ENCODE results near the gene APH1B.

The APH1B gene

DNA sequence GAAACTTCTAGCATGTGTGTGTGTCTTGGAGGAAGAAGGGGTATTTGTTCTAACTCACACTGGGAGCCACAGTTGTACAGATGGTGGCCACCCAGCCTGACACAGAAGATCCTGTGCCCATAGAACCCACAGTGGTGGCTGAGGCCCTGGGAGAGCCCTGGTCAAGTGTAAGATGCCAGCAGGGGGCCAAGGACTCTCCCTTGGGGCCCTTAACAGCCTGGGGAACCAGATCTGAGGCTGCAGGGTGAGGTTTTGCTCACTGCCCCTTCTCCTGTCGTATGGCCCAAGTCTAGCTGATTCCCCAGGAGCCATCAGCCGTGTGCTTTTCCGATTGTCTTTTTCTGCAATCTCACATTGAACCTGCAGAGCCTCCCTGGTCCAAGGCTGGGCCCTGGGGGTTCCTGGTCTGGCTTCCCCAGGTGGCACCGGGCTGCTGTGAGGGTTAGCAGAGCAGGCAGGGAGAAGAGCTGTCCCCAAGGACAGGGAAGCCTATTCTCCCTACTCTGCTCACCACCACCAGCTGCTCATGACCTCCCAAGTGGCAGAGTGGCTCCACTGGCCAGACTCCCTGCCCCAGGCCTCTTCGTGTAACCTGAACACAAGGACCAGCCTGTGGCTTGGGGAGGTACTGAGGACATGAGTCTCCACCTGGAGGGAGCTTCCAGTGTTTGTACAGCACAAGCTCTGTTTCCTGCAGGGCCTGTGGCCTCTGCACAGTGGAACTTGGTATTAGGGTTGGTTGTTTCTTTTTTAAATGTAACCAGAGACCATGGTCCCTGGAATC, 52.4 kb downstream of the APH1B start:
- Histone ChIP-seq H3K4me3 (IDR thresholded peaks at IDR 0.05; ENCODE audit: insufficient read depth, low read depth, low read length) (no peak overlapping the region), H4K20me1 (ENCODE audit: insufficient read depth) (no peaks in the 10 kb centered on the region), H3K27me3 (ENCODE audit: insufficient read depth, low read depth) (no peaks in the 10 kb centered on the region), H2AFZ (ENCODE audit: low read depth) (no peak overlapping the region), H3K36me3 (ENCODE audit: insufficient read depth) (no peaks in the 10 kb centered on the region), H3K27ac (no peak overlapping the region), H3K4me1 (ENCODE audit: low read depth, poor library complexity, severe bottlenecking) (no peaks in the 10 kb centered on the region), H3K79me2 (ENCODE audit: insufficient read depth, low read depth) (no peaks in the 10 kb centered on the region), H3K9ac (no peak overlapping the region), H3K4me2 (no peak overlapping the region)
- TF ChIP-seq, protein P1, sequence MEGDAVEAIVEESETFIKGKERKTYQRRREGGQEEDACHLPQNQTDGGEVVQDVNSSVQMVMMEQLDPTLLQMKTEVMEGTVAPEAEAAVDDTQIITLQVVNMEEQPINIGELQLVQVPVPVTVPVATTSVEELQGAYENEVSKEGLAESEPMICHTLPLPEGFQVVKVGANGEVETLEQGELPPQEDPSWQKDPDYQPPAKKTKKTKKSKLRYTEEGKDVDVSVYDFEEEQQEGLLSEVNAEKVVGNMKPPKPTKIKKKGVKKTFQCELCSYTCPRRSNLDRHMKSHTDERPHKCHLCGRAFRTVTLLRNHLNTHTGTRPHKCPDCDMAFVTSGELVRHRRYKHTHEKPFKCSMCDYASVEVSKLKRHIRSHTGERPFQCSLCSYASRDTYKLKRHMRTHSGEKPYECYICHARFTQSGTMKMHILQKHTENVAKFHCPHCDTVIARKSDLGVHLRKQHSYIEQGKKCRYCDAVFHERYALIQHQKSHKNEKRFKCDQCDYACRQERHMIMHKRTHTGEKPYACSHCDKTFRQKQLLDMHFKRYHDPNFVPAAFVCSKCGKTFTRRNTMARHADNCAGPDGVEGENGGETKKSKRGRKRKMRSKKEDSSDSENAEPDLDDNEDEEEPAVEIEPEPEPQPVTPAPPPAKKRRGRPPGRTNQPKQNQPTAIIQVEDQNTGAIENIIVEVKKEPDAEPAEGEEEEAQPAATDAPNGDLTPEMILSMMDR (conservative IDR thresholded peaks at IDR 0.05; ENCODE audit: low read depth, low read length) = no peak

DNA sequence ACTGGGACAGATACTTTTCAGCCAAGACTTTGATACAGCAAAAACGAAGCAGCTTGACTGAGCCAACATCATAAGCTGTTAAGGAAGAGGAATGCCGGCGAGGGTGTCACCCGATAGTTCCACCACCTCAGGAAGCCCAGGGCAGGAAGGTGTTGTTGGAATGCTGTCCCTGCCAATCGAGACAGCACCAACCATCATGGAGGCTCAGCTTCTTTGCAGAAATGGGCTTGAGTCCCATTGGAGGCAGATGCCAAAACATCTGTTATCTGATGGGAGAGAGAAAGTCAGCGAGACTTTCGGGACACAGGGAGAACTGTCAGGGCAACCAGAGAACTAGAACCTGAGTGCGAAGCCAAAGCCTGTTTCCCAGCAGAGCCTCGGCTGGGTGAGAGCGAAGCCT, 53.5 kb downstream of the APH1B start:
- Histone ChIP-seq H4K20me1 (ENCODE audit: insufficient read depth) (no peaks in the 10 kb centered on the region), H3K9ac (no peak overlapping the region), H3K27me3 (ENCODE audit: insufficient read depth, low read depth) (no peaks in the 10 kb centered on the region), H3K79me2 (ENCODE audit: insufficient read depth, low read depth) (no peaks in the 10 kb centered on the region), H3K36me3 (ENCODE audit: insufficient read depth) (no peaks in the 10 kb centered on the region), H3K4me2 (no peak overlapping the region), H3K4me1 (ENCODE audit: low read depth, poor library complexity, severe bottlenecking) (no peaks in the 10 kb centered on the region), H2AFZ (ENCODE audit: low read depth) (no peak overlapping the region), H3K27ac (no peak overlapping the region), H3K4me3 (IDR thresholded peaks at IDR 0.05; ENCODE audit: insufficient read depth, low read depth, low read length) (no peak overlapping the region)
- TF ChIP-seq, protein P1 (conservative IDR thresholded peaks at IDR 0.05; ENCODE audit: low read depth, low read length) = no peak

DNA sequence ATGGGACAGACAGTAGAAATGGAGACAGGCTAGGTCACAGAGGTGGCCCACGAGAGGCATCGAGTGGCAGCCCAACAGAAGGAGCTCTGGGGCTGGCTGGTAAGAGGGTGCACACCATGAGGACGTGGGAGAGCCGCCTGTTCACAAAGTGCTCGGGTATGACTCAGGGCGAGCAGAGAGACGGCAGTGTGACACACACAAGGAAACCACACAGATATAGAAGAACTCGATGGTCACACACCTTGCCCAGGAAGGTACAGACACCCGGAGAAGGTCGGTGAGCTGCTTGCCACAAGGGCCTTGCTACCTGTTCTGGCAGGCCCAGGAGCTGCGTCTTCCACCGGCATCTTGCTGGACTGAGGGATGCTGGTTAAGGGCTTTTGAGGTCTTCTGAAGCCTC, 54.1 kb downstream of the APH1B start:
- Histone ChIP-seq H3K27me3 (ENCODE audit: insufficient read depth, low read depth) (no peaks in the 10 kb centered on the region), H3K79me2 (ENCODE audit: insufficient read depth, low read depth) (no peaks in the 10 kb centered on the region), H3K27ac (no peak overlapping the region), H2AFZ (ENCODE audit: low read depth) (no peak overlapping the region), H3K9ac (no peak overlapping the region), H4K20me1 (ENCODE audit: insufficient read depth) (no peaks in the 10 kb centered on the region), H3K4me3 (IDR thresholded peaks at IDR 0.05; ENCODE audit: insufficient read depth, low read depth, low read length) (no peak overlapping the region), H3K4me2 (no peak overlapping the region), H3K4me1 (ENCODE audit: low read depth, poor library complexity, severe bottlenecking) (no peaks in the 10 kb centered on the region), H3K36me3 (ENCODE audit: insufficient read depth) (no peaks in the 10 kb centered on the region)
- TF ChIP-seq, protein P1 (conservative IDR thresholded peaks at IDR 0.05; ENCODE audit: low read depth, low read length) = no peak

DNA sequence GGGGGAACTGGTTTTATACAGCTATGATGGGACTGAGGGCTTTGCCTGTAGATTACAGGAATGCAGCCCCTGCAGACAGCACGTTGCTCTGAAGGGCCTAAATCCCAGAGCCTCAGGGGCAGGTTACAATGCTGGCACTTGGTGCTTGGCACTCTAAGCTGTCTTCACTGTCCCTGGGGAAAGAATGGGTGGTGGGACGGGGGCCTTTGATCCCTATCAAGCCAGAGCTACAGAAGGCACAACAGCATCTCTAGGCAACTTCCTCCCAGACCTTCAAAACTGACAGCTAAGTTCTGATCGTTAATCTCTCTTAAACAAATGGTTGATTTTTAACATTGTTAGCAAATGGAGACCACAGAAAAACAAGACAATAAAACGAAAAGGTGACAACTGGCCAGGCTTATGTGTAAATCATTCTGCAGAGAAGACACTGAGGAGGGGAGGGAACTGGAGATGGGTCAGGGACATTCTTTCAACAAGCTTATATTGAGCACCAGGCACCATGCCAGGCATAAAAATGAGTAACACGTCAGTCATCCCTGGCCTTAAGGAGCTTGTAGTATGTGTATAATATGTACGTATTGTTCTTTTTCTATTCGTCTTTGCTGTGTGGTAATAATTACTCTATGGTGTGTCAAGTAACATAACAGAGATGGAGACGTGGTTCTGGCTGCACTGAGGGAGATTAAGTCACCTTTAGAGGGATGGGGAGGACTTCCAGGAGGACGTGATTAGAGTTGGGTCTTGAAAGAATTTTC, 55.1 kb downstream of the APH1B start:
- Histone ChIP-seq H3K36me3 (ENCODE audit: insufficient read depth) (no peaks in the 10 kb centered on the region), H3K4me2 (no peak overlapping the region), H2AFZ (ENCODE audit: low read depth) (no peak overlapping the region), H3K4me3 (IDR thresholded peaks at IDR 0.05; ENCODE audit: insufficient read depth, low read depth, low read length) (no peak overlapping the region), H3K27ac (no peak overlapping the region), H3K4me1 (ENCODE audit: low read depth, poor library complexity, severe bottlenecking) (no peaks in the 10 kb centered on the region), H3K27me3 (ENCODE audit: insufficient read depth, low read depth) (no peaks in the 10 kb centered on the region), H3K79me2 (ENCODE audit: insufficient read depth, low read depth) (no peaks in the 10 kb centered on the region), H4K20me1 (ENCODE audit: insufficient read depth) (no peaks in the 10 kb centered on the region), H3K9ac (no peak overlapping the region)
- TF ChIP-seq, protein P1 (conservative IDR thresholded peaks at IDR 0.05; ENCODE audit: low read depth, low read length) = no peak
